OCI-LY1 (cell line): Measurements from ENCODE around the gene MFAP3L.

Experiments
- H2AFZ ChIP-seq: fragments of 200-600 bp; sonication (generic), shearing (Covaris generic); 2 replicates; pipeline ENCODE4 v1.6.0; 2014; ENCODE audit warnings: antibody characterized with exemption, mild to moderate bottlenecking, low read length
- H3F3A ChIP-seq: fragments of 200-600 bp; sonication (generic), shearing (Covaris generic); 2 replicates; pipeline ENCODE4 v1.6.0; 2014; ENCODE audit warnings: mild to moderate bottlenecking, antibody characterized with exemption, low read length, moderate library complexity; ENCODE audit not compliant: insufficient read depth
- H3K27ac ChIP-seq: fragments of 200-600 bp; sonication (generic); 2 replicates; pipeline ENCODE4 v1.5.1; 2014; ENCODE audit warnings: low read length, mixed run types, mild to moderate bottlenecking, low read depth; ENCODE audit not compliant: poor library complexity, severe bottlenecking
- H3K27me3 ChIP-seq: fragments of 200-600 bp; sonication (generic); 2 replicates; pipeline ENCODE4 v1.6.0; 2014; ENCODE audit warnings: antibody characterized with exemption, mild to moderate bottlenecking, low read length, moderate library complexity; ENCODE audit not compliant: insufficient read depth
- H3K36me3 ChIP-seq: fragments of 200-600 bp; sonication (generic); 2 replicates; pipeline ENCODE4 v1.6.1; 2014; ENCODE audit warnings: mild to moderate bottlenecking, antibody characterized with exemption, low read length, moderate library complexity, mixed read lengths; ENCODE audit not compliant: insufficient read depth
- H3K4me1 ChIP-seq: fragments of 200-600 bp; sonication (generic); 2 replicates; pipeline ENCODE4 v1.5.1; 2014; ENCODE audit warnings: mild to moderate bottlenecking, low read length, moderate library complexity; ENCODE audit not compliant: insufficient read depth, severe bottlenecking
- H3K4me2 ChIP-seq: fragments of 200-600 bp; sonication (generic), shearing (Covaris generic); 2 replicates; pipeline ENCODE4 v1.6.1; 2014; ENCODE audit warnings: low read length
- H3K4me3 ChIP-seq: fragments of 200-600 bp; sonication (generic); 2 replicates; pipeline ENCODE4 v1.5.1; 2014; ENCODE audit warnings: low read length, low read depth, mild to moderate bottlenecking, mixed read lengths; ENCODE audit not compliant: poor library complexity, severe bottlenecking
- H3K79me2 ChIP-seq: fragments of 200-600 bp; shearing (Covaris generic); 2 replicates; pipeline ENCODE4 v1.6.1; 2016; ENCODE audit warnings: mixed run types, low read length, mixed read lengths; ENCODE audit not compliant: insufficient read depth
- H3K9ac ChIP-seq: fragments of 200-600 bp; sonication (generic), shearing (Covaris generic); 2 replicates; pipeline ENCODE4 v1.6.1; 2014; ENCODE audit warnings: mild to moderate bottlenecking, low read length, mixed read lengths
- H3K9me2 ChIP-seq: fragments of 200-600 bp; sonication (generic), shearing (Covaris generic); 2 replicates; pipeline ENCODE4 v1.6.1; 2014; ENCODE audit warnings: low read depth, mild to moderate bottlenecking, low read length, mixed read lengths
- H3K9me3 ChIP-seq: fragments of 200-600 bp; shearing (Covaris generic); 2 replicates; pipeline ENCODE4 v1.6.1; 2014; ENCODE audit warnings: low read length, mixed read lengths
- H4K20me1 ChIP-seq: fragments of 200-600 bp; sonication (generic), shearing (Covaris generic); 2 replicates; pipeline ENCODE4 v1.6.0; 2016; ENCODE audit warnings: mild to moderate bottlenecking, low read length; ENCODE audit not compliant: insufficient read depth
- EZH2 ChIP-seq: fragments of 200-600 bp; sonication (generic), shearing (Covaris generic); IDR thresholded peaks from 2 replicates; pipeline ENCODE4 v1.8.0; 2017; ENCODE audit warnings: borderline replicate concordance, mixed run types, mild to moderate bottlenecking, antibody characterized with exemption, low read length, moderate library complexity, mixed read lengths
- TF ChIP-seq, protein P1 (sequence below): fragments of 200-600 bp; sonication (generic), shearing (Covaris generic); IDR thresholded peaks from 2 replicates; pipeline ENCODE4 v1.5.1; 2017; ENCODE audit warnings: mild to moderate bottlenecking, antibody characterized with exemption, low read length, moderate library complexity, mixed read lengths

The MFAP3L gene

DNA sequence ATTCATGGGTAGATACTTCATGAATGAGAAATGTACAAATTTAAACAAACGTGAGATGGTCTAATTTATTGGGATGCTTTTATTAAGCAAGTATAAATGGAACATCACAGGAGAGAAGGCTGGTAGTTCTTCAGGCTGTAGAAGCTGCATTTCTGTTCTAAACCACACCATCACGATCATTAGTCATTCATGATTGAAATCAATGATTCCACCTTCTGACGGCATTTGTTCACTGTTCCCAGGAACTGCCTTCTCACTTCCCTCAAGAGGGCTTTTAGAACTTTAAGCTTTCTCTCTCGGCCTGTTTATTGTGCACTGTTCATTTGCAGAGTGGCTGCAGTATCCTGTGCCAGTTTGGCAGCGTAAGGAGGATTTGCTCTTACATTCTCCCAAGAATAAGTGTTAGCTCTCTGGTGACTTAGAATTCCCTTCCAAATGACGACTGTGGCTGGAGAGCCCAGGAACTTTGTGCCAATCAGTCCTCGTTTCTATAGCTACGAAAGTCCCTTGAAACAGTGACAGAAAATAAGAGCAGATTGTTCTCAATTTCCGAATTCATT lies 54.7 kb downstream of the MFAP3L start:
- Histone ChIP-seq H3K4me2 (no peak overlapping the region), H3K4me3 (no peak overlapping the region), H3K36me3 (no peaks in the 10 kb centered on the region), H3K9me3 (no peaks in the 10 kb centered on the region), H3F3A (no peaks in the 10 kb centered on the region), H3K4me1 (no peaks in the 10 kb centered on the region), H2AFZ (no peak overlapping the region), H3K79me2 (no peaks in the 10 kb centered on the region), H4K20me1 (no peaks in the 10 kb centered on the region), H3K27ac (no peak overlapping the region), H3K9ac (no peak overlapping the region), H3K27me3 (no peaks in the 10 kb centered on the region), H3K9me2 (no peaks in the 10 kb centered on the region)
- no peak for TF ChIP-seq EZH2
- TF ChIP-seq, protein P1, sequence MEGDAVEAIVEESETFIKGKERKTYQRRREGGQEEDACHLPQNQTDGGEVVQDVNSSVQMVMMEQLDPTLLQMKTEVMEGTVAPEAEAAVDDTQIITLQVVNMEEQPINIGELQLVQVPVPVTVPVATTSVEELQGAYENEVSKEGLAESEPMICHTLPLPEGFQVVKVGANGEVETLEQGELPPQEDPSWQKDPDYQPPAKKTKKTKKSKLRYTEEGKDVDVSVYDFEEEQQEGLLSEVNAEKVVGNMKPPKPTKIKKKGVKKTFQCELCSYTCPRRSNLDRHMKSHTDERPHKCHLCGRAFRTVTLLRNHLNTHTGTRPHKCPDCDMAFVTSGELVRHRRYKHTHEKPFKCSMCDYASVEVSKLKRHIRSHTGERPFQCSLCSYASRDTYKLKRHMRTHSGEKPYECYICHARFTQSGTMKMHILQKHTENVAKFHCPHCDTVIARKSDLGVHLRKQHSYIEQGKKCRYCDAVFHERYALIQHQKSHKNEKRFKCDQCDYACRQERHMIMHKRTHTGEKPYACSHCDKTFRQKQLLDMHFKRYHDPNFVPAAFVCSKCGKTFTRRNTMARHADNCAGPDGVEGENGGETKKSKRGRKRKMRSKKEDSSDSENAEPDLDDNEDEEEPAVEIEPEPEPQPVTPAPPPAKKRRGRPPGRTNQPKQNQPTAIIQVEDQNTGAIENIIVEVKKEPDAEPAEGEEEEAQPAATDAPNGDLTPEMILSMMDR, result no peak

DNA sequence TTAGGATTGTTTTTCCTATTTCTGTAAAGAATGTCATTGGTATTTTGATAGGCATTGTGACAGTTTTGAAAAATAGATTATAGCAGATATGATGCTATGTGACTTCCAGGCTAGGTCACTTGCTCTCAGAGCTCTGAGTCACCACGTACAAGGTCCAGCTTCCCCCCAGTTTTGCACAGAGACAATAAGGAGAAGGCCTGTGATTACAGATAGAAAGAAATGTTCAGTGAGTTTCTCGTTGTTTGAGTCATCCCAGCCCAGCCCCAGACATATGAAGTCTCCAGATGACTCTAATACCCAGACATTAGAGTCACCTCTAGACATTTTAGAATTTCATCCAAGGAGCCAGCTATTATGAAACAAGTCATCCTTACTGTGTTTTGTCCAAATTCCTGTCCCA lies 57.2 kb downstream of the MFAP3L start:
- no peaks in the 10 kb centered on the region for H4K20me1 ChIP-seq
- no peak for TF ChIP-seq EZH2
- TF ChIP-seq, protein P1, result no peak
- H3K9me3 ChIP-seq, result no peaks in the 10 kb centered on the region
- no peaks in the 10 kb centered on the region for H3F3A ChIP-seq
- H3K36me3 ChIP-seq, result no peaks in the 10 kb centered on the region
- no peak overlapping the region for H2AFZ ChIP-seq
- H3K4me3 ChIP-seq, result no peak overlapping the region
- no peaks in the 10 kb centered on the region for H3K4me1 ChIP-seq
- H3K9ac ChIP-seq, result no peak overlapping the region
- no peaks in the 10 kb centered on the region for H3K27me3 ChIP-seq
- H3K79me2 ChIP-seq, result no peaks in the 10 kb centered on the region
- H3K4me2 ChIP-seq, result no peak overlapping the region
- H3K27ac ChIP-seq, result no peak overlapping the region
- H3K9me2 ChIP-seq, result no peaks in the 10 kb centered on the region

DNA sequence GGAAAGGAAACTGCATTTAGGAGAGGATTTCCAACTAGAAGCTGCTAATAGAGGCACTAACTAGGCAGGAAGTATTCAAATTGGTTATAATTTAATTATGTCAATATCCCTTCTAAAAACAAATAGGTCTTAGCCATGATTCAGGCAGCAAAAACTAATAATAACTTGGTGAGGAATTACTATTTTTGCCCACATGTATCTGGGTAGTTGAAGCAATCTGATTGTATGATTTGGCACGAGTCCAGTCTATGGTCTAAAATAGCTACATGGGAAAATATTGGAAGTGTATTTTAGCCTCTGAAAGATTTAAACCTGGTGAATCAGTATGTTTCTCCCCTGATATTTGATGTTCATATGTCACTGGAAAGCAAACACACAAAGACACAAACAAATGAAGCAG lies 62.2 kb downstream of the MFAP3L start:
- H3K9me3 ChIP-seq, result no peaks in the 10 kb centered on the region
- no peaks in the 10 kb centered on the region for H4K20me1 ChIP-seq
- no peak overlapping the region for H3K9ac ChIP-seq
- no peaks in the 10 kb centered on the region for H3F3A ChIP-seq
- H3K9me2 ChIP-seq, result no peaks in the 10 kb centered on the region
- no peaks in the 10 kb centered on the region for H3K27me3 ChIP-seq
- H3K4me3 ChIP-seq, result no peak overlapping the region
- H3K4me1 ChIP-seq, result no peaks in the 10 kb centered on the region
- H3K4me2 ChIP-seq, result no peak overlapping the region
- no peaks in the 10 kb centered on the region for H3K36me3 ChIP-seq
- TF ChIP-seq, protein P1, result no peak
- TF ChIP-seq EZH2, result no peak
- no peaks in the 10 kb centered on the region for H3K79me2 ChIP-seq
- no peak overlapping the region for H2AFZ ChIP-seq
- H3K27ac ChIP-seq, result no peak overlapping the region
